GM04503 (cell line): Measurements from ENCODE around the gene SUCLG2.

Source experiments
- DNase-seq: peaks from one replicate; pipeline ENCODE4 v3.0.0-alpha.2; 2012; ENCODE audit warnings: low read depth

Gene SUCLG2, protein sequence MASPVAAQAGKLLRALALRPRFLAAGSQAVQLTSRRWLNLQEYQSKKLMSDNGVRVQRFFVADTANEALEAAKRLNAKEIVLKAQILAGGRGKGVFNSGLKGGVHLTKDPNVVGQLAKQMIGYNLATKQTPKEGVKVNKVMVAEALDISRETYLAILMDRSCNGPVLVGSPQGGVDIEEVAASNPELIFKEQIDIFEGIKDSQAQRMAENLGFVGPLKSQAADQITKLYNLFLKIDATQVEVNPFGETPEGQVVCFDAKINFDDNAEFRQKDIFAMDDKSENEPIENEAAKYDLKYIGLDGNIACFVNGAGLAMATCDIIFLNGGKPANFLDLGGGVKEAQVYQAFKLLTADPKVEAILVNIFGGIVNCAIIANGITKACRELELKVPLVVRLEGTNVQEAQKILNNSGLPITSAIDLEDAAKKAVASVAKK

DNA sequence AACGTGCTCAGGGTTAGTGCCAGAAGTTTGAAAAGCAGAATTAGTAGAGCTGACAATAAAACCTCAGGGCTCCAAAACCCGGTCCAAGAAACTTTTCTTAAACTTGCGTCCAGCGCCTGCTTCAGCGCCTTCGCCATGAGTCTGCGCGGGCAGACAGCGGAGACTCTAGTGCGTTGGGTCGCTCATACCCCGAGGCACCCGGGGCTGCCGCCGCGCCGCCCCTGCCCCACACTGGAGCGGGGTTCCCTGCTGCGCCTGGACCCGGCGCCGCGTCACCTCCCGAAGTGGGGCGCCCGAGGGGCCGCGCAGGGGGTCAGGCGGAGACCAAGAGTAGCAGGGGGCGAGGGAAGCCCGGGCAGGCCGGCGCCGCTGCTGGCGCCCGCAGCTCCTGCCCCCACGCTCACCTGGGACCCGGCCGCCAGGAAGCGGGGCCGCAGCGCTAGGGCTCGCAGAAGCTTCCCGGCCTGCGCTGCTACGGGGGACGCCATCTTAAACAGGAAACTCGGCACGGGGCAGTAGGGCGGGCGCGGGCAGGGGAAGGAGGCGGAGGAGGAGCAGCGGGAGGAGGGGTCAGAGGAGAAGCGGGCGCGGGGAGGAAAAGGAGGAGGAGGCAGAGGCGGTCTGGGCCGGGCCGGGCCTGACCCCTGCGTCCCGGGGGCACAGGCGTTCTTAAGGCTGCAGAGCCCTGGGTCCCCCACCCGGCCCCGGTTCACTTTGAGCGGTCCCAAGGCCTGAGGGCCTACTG lies at the start of gene SUCLG2:
TSS of gene SUCLG2 (minus strand) at position 514 of the 745 bp plus-strand sequence. CDS start at position 488, 26 bp downstream.
- peak; percentile 39 for DNase-seq

DNA sequence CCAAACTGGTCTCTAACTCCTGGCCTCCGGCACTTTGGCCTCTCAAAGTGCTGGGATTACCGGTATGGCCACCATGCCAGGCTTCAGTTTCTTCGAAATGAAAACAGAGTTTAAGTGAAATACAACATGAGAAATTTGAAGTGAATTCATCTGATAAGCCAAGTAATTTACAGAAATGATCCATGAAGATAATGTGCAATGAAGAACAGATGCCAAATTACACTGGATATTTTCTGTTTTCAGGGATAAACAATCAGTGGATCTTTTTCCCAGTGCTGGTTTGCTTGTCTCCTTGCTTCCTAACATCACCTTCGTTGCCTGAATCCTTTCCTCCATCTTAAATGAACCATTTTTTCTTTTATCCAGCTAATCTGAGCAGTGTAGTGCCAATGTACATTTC lies 46.2 kb upstream of the SUCLG2 start:
- no peak for DNase-seq

DNA sequence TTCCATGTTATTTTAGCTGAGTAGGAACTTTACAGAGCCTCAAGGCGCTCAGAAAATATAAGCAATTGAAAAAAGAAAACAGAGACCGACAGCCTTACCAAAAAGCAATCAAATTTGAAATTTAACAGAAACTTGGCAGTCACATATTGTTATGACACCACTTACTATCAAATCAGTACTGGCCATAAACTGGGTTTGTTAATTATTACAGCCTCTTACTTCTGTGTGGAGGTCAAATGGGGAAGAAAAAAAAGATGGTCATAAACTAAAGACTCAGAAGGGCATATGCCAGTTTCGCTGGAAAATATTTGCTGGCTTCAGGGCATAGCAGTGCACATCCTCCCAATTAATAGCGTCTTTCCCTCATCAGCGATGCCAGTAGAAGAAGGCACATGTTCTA lies 45.5 kb upstream of the SUCLG2 start:
- DNase-seq = no peak

DNA sequence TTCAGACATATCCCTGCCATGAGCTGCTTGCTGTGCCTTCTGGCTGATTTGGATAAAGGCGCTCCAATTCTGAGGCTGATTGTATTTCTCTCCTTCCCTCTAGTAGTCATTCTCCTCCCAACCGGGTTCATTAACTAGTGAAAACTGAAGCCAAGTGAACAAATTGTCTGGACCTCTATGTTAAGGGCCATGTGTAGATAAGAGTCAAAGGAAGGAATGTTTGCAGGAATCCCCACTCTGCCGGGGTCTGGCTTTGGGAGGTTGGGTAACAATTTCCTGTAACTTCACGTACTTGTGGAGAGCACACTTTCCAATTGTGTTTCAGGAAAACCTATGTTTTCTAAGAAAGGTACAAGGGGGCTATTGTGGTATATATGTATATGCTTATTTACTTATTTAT lies 38.2 kb upstream of the SUCLG2 start:
- DNase-seq = no peak

DNA sequence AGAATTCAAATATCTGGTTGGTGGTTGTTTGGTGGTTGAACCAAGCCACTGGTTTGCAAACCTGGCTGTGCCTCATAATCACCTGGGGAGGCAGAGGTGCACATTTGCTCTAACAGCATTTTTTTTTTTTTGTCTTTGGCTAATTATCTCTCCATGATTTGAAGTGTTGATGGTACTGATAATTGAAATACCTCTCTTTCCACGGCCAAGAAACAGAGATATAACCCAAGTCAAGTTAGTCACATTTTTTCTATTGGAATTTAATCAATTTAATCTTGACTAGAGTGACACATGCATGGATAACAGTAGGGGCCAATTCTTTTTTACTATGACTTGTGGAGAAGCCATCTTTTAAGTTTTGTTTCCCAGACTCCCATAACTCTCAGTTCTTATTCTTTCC lies 37.5 kb upstream of the SUCLG2 start:
- DNase-seq = no peak

DNA sequence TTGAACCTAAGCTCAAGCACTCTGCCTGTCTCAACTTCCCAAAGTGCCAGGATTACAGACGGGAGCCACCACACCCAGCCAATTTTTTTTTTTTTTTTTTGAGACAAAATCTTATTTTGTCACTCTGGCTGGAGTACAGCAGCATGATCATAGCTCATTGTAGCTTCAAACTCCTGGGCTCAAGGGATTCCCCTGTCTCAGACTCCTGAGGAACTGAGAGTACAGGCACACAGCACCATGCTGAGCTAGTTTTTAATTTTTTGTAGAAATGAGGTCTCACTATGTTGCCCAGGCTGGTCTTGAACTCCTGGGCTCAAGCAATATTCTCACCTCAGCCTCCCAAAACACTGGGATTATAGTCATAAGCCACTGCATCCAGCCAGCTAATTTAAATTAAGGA lies 36.8 kb upstream of the SUCLG2 start:
- no peak for DNase-seq

DNA sequence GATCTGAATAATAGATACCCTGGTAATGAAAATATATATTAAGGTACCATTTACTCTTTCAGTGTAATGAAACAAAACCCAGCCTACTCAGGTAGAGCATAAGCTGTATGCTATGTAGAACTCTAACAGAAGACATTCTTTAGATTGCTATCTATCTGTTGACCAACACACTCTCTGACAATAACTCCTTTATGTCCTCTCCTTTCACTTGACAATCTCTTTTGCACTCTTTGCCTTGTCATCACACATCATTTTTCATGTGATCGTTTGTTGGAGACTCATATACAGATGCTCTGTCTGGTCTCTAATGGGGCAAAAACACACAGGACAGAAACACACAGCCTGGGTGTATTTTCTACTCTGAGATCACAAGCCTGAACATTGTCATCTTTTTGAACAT lies 35.4 kb upstream of the SUCLG2 start:
- DNase-seq = no peak

DNA sequence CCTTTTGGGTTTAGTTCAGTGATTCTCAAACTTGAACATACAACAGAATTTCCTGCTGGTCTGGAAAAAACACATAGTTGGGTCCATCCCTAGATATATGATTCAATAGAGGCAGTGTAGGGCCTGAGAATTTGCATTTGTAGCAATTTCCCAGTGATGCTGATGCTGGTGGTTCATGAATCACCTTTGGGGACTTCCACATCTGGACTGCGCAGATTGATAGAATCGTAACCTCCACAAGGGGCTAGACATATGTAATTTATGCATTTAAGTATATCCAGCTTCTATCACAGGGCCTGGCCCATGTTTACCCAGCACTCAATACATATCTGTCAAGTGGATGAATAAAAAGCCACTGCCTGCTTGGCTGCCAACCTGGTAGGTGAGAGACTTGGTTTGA lies 33.8 kb upstream of the SUCLG2 start:
- no peak for DNase-seq

DNA sequence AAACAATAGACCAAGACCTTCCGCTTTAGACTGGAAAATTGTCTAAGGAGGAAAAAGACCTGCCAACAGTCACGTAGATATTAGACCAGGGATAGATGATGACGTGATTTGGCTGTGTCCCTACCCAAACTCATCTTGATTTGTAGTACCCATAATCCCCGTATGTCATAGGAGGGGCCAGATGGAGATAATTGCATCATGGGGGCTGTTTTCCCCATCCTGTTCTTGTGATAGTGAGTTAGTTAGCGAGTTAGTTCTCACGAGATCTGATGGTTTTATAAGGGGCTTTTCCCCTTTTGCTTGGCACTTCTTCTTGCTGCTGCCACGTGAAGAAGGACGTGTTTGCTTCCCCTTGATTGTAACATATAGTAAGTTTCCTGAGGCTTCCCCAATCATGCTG lies 31.7 kb upstream of the SUCLG2 start:
- no peak for DNase-seq

DNA sequence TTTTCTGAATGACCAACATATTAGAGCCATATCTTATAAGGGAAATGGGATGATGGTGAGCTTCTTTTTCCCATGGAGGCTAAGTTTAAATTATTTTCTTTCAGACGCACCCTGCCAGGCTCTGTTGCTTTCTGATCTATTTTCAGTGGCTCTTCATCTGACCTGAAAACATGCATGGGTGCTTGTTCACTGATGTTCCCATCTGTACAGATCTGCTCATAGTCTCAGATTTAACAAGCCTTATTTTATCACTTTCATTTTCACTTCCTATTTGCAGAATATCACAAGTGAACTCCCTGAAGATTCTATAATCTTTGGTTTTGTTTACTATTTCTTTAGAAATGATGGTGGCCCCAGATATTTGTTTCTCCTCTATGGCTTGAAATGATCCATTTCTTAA lies 31.1 kb upstream of the SUCLG2 start:
- no peak for DNase-seq

DNA sequence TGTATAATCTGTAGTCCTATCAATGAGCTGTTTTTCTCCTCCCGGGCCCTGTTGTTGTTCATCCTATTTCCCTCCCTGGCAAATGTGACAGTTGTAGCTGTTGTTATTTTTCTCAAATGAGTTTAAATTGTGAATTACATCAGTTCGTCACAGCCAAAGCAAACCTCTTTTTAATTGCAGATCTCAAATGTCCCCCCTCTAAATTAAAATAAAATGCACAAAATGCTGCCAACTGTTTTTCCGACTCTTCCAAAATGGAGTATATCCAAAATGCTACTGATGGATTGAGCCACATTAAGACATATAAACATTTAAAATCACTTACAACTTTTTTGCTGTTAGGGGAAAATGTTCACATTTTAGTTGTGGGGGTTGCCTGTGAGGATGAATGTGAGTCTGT lies 29.8 kb upstream of the SUCLG2 start:
- DNase-seq = no peak

DNA sequence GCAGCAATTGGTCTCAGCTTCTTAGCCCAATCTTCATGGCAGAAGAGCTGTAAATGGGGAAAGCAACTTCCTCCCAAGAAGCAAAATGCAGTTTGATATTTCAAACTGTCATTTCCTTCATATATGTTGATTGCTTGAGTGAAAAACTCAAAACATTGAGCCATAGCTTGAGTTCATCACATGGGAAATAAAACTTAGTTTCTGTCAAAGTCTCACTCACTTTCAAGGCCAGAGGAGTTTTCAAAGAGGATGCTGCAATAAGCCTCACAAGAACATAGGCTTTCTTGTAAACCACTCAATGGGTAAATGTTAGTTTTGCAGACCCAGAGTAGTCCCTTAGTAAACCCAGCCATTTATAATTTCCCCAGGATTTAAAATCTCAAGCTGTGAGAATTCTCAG lies 29.1 kb upstream of the SUCLG2 start:
- DNase-seq = no peak

DNA sequence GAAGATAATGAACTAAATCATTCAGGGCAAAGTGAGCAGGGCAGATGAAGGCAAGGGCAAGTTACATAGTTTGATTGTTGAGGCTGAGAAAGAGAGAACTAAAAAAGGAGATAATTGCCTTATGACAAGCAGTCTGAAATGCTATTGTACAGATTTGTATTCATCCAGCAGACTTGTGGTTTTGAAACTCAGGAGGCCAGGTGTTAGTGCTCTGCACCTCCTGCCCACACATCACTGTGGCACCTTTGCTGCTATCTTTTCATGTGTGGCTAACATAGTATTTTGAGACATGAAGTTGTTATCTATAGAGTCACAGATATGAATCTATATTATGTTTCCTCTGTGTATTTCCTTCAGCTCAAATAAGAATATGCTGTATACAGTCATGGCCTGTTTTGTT lies 24.3 kb upstream of the SUCLG2 start:
- no peak for DNase-seq

DNA sequence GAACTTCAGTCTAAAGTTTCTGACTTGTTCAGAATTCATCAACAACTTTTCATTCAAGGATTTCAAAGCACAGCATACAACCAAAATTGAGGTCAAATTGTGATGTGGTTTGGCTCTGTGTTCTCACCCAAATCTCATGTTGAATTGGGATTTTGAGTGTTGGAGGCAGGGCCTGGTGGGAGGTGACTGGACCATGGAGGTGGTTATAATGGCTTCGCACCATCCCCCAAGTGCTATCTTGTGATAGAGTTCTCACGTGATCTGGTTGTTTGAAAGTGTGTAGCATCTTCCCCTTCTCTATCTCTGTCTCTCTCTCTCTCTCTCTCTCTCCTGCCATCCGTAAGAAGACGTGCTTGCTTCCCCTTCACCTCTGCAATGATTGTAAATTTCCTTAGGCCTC lies 19.6 kb upstream of the SUCLG2 start:
- DNase-seq = no peak

DNA sequence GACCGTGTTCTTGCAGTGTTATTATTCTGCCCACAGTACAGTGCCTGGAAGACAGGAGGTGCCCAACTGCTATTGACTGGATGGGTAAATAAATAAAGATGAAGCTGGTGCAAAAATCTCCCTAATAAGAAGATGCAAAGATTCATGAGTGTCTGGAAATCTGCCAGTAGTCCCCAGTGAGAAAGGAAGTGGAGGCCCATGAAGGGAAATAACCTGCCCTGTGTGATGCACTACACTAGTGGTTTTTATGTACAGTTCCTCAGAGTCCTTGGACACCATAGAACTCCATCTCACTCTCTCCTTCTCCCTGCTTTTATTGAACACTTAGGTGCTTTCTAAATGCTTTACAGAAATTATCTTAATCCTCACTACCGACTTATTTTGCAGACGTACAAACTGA lies 8.3 kb upstream of the SUCLG2 start:
- no peak for DNase-seq

DNA sequence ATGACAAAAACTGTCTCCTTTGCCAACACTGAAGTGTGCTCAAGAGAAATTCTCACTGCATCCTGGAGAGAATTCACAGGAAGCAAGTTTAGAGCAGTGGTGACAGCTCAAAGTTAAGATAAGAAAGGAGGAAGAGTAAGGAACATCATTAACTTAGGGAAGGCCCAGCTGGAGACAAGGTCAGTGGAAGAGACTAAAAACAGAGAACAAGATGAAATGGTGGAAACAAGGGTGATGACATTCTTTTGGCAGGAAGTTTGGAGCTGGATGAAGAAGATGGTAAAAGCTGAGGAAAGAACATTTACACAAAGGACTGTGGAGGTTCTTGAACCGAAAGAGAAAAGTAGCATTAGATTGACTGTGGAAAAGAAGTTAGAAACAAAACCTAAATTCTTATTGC lies 6.7 kb upstream of the SUCLG2 start:
- DNase-seq = no peak

DNA sequence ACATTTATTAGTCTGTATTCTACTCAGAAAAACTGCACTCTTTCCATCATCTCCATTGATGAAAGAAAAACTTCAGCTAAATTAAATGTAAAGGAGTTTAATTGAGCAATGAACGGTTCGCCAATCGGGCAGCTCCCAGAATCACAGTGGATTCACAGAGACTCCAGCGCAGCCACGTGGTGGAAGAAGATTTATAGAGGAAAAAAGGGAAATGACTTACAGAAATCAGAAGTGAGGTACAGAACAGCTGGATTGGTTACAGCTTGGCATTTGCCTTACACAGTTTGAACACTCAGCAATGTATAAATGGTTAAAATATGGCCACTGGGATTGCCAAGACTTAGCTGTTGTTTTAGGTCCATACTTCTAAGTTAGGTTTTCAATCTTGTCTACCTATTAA lies 2.8 kb upstream of the SUCLG2 start:
- no peak for DNase-seq

DNA sequence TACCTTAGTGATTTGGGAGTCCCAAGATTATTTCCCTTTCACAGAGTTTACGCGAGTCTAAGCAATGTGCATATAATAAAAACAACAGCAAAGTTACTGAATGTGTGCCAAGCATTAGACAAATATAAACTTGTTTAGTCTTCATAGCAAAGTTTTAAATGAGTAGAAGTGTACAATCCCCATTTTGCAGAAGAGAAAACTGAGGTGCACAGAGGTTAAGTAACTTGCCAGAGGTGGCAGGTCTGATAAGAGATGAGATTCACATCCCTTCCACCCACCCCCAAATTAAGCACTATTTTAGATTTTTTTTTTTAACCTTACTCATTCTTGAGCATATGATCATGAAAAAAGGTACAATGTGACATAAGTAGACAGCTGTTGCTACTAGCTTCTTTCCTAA lies 2.2 kb upstream of the SUCLG2 start:
- DNase-seq = no peak

DNA sequence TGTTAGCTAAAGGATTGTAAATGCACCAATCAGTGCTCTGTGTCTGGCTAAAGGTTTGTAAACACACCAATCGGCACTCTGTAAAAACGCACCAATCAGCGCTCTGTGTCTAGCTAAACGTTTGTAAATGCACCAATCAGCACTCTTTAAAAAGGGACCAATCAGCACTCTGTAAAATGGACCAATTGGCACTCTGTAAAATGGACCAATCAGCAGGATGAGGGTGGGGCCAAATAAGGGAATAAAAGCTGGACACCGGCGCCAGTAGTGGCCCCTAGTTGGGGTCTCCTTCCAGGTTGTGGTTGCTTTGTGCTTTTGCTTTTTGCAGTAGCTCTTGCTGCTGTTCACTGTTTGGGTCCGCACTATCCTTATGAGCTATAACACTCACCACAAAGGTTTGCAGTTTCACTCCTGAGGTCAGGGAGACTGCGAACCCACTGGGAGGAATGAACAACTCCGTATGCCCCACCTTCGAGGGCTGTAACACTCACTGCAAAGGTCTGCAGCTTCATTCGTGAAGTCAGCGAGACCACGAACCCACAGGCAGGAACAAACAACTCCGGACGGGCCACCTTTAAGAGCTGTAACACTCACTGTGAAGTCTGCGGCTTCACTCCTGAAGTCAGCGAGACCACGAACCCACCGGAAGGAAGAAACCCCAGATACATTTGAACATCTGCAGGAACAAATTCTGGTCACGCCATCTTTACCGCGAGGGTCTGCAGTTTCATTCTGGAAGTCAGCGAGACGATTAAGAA lies 1.1 kb upstream of the SUCLG2 start:
- DNase-seq = no peak

DNA sequence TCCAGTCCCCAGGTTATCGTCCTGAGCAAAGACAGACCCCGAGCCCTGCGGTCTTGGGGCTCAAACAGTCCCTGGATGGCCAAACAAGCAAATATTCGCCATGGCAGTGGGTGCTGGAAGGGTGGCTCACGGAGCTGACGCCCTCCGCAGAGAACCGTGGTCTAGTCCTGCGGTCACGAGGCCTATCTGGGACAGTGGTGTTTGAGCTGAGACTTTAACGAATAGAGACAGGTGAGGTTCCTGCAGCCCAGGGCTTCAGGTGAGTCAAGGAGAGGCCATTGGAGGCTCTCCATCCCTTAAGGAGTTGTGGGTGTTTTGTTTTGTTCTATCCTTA lies 399 bp upstream of the SUCLG2 start:
- DNase-seq = no peak

DNA sequence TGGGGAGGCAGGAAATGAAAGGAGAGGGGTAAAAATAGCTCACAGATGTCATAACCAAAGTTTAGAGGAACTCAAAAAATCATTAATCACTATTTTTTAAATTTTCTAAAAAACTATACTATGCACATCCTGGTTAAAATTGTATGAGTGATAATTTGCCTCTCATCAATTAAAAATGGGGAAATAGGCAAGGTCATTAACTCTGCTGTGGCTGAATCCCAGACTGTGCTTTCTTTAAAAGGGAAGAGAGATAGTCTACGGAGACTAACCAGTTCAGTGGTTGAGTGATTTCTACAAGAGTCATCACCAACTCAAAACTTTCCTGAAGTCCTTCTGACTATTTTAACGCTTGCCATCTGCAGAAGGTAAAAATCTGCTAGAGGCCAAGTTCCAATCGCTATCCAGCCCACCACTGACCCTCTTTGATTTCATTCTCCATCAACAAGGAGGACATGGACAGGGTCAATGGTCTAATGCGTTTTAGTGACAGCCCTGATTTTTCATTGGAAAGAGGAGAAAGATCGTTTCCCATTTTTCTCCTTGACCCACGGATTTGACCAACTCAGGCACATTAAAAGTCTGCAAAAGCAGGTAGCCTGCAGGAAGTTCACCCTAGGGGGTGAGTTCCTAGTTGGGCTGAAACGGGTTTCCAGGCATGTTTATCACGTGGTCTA lies 850 bp downstream of the SUCLG2 start:
- no peak for DNase-seq

DNA sequence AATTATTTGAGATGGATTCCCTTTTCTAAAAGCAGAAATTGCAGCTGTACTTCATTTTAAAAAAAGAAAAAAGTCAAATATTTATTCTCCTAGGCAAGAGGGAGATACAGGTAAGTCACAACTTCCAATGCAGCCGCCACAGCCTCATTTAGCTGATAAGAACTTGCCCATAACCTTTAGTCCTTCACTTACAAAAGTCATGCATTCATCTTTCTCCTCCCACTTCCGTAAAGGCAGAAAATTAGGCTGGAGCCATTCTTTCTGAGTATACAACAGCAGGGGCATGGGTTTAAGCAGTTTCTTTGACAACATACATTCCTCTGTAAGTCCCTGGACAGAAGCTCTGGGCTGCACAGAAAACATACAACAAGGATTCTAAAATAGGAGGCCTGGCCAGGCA lies 4.3 kb downstream of the SUCLG2 start:
- DNase-seq = no peak

DNA sequence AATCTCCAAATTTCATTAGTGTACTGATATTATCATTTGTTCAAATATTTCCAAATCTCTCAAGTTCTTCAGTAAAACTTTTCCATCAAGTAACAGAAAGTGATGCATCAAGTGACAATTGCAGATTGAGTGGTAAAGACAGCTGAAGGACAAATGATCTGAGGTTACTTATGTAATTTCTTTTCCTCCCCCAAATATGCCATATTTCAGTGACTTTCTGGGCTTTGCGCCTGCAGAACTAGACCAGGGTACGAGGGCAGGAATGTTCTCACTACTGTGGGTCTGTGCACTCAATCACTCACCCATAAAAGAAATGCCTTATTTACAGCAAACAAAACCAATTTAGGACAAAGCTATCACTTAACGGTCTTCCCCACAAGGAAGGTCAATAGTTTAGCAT lies 4.7 kb downstream of the SUCLG2 start:
- no peak for DNase-seq
